ENCODE results near the gene KCNJ1.

Gene KCNJ1

DNA sequence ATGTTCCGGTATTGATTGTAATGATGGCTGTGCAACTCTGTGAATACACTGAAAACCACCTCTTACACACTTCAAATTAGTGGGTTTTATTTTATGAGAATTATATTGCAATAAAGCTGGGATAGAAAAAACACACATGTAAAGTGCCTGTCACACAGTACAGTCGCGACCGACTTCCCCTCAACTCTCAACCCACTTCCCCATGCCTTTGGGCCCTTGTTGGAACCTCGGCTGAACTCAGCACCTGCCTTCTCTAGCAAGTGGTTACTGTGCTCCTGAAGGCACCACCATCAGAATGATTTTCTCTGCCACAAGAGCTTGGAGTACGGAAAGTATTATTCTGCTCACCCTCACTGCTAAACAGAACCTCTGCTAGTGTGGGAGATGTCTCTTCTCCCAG lies 13.5 kb downstream of the KCNJ1 start:
- DNase-seq (ENCODE audit: low read depth) = no peak
- TF ChIP-seq, protein P1, sequence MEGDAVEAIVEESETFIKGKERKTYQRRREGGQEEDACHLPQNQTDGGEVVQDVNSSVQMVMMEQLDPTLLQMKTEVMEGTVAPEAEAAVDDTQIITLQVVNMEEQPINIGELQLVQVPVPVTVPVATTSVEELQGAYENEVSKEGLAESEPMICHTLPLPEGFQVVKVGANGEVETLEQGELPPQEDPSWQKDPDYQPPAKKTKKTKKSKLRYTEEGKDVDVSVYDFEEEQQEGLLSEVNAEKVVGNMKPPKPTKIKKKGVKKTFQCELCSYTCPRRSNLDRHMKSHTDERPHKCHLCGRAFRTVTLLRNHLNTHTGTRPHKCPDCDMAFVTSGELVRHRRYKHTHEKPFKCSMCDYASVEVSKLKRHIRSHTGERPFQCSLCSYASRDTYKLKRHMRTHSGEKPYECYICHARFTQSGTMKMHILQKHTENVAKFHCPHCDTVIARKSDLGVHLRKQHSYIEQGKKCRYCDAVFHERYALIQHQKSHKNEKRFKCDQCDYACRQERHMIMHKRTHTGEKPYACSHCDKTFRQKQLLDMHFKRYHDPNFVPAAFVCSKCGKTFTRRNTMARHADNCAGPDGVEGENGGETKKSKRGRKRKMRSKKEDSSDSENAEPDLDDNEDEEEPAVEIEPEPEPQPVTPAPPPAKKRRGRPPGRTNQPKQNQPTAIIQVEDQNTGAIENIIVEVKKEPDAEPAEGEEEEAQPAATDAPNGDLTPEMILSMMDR (IDR thresholded peaks at IDR 0.05; ENCODE audit: insufficient read depth, low read depth, low read length, missing control alignments) = no peak
- H3K4me3 ChIP-seq (ENCODE audit: low read length) = no peak overlapping the region

DNA sequence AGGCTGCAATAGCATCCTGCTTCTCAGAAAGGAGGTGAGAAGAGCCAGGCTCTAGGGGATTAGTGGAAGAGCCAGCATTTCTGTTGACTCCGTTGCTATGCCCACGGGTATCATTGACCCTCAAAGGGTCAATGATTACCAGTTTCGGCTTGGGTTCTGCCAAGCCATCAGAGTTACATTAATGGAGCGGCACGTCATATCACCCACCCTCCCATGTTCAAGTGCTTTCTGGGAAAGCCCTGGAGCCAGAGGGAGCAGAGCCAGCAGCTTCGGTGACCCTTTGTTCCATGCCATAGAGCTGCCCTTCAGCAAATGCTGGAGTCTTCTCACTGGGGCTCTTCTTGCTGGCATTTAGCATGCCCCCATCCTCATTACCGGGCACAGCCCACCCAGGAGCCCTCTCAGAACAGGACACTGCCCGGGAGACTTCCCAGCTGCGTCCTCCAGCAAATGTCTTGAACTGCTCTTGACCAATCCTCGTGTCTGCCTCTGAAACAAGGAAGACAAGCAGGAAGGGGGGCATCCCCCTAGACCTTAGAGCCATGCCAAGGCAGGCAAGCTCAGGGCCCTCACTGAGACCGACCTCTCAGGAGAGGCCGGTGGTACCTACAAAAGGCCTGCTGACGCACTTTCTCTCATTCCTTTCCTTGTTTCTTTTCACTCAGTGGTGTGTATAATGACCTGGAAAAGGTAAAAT lies 14.6 kb downstream of the KCNJ1 start:
- TF ChIP-seq, protein P1 (IDR thresholded peaks at IDR 0.05; ENCODE audit: insufficient read depth, low read depth, low read length, missing control alignments) = no peak
- no peak for DNase-seq (ENCODE audit: low read depth)

DNA sequence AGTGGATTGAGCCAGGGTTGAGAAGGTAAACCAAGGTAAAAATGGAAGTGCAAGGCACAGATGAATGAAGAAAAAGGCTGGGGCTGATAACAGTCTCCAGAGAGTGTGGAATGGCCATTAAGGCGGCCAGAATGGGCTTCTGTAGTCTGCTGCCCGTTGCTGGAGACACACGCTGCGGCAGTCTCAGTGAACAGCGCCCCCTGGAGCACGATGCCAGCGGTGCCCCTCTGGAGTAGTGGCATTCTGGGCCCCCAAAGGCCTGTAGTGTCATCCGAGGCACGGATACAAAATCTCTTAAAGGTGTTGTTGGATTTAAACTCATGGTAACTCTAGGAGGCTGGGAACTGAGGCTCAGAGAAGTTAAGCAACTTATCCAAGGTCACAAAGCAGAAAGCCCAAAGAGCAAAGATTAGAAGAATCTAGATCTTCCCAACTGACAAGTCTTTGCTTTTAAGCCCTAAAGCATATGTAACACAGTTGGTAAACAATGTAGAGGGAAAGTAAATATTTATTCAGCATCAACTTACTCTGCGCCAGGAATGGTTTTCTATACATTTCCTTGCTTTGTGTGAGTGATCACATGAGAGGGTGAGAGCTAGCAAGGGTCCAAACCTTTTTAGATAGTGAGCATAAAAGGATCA lies 18.2 kb downstream of the KCNJ1 start:
- DNase-seq (ENCODE audit: low read depth) = peak; percentile 42
- no peak overlapping the region for H3K4me3 ChIP-seq (ENCODE audit: low read length)
- TF ChIP-seq, protein P1 (IDR thresholded peaks at IDR 0.05; ENCODE audit: insufficient read depth, low read depth, low read length, missing control alignments) = peak; percentile 42

More for the DNA sequence above, 14.6 kb downstream of the KCNJ1 start:
- no peak overlapping the region for H3K4me3 ChIP-seq (ENCODE audit: low read length)

DNA sequence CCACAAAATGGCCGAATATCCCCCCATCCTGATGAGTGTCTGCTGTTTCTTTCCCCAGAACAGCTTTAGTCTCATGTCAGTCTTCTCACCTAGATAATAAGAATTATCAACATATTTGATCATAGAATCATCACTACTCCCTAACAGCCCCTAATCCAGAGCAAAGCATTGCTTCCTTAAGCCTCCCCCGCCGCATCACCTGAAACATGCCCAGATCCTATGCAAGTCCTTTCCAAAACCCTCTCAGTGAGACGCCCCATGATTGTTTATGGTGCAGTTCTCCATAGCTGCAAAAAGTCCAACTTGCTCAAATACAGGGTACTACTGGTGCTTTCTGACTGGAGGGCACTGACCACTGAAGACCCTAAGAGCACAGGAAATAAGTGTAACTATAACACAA lies 20.1 kb downstream of the KCNJ1 start:
- DNase-seq (ENCODE audit: low read depth) = no peak
- TF ChIP-seq, protein P1 (IDR thresholded peaks at IDR 0.05; ENCODE audit: insufficient read depth, low read depth, low read length, missing control alignments) = no peak
- no peak overlapping the region for H3K4me3 ChIP-seq (ENCODE audit: low read length)

DNA sequence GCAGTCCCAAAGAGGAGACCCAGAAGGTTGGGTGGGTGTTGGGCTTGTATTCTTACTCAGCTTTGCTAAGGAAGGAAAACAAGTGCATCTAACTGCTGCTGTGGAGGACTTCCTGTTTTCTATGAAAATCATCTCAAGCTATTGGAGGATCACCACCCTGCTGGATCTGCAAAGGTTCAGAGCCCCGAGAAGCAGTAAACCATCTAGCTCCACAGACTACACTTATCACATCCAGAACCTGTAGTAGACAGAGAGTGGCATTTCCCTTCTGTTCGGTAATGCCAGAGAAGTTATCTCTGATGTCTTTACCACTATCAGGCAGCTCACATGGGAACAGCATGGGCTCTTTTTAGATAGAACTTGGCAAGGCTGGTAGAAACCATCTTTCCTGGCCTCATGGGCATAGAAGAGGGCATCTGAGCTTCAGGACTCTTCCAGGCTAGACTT lies 21.7 kb downstream of the KCNJ1 start:
- DNase-seq (ENCODE audit: low read depth) = no peak
- H3K4me3 ChIP-seq (ENCODE audit: low read length) = no peak overlapping the region

DNA sequence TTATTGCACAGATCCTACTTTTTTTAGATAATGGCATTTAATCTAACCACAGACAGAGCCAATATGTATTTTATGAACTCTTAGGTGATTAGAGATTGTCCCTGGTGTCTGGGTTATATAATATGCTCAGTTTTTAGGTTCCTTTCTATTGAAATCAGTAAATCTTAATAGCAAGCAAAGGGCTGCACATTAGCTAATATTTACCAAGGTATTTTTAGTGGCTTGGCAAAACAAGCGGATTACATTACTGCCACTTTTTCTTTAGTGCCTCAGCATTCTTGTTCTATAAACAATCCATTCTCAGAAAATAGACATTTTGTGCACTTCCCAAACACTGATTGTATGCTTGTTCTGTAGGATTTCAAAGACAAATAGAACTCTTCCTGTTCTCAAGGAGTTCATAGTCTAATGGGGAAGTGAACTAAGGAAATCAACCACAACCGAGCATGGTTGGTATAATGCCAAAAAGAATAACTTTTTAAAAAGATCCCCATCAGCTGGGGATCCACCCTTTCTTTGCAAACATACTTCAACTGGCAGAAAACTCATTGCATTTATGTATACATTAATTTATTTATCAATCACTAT lies 23.8 kb downstream of the KCNJ1 start:
- H3K4me3 ChIP-seq (ENCODE audit: low read length) = no peak overlapping the region
- TF ChIP-seq, protein P1 (IDR thresholded peaks at IDR 0.05; ENCODE audit: insufficient read depth, low read depth, low read length, missing control alignments) = no peak
- DNase-seq (ENCODE audit: low read depth) = no peak

More for the DNA sequence above, 21.7 kb downstream of the KCNJ1 start:
- TF ChIP-seq, protein P1 (IDR thresholded peaks at IDR 0.05; ENCODE audit: insufficient read depth, low read depth, low read length, missing control alignments) = no peak

Data from epithelial cell of esophagus (primary cell).